Mucosa of descending colon (tissue), 3 donors: ENCODE measurements around the gene ITGB5. TPM values are rescaled to one million over a fixed set of nuclear protein-coding genes. Genes with fewer than 3 reads are reported as not detected.
"Not testable (repeated sequence)": the region's sequence is repeated elsewhere in the genome, so short reads cannot be mapped to it uniquely, and the experiment has no call there.

Experiments
- ATAC-seq: fragments of 200-7000 bp; cut with Tn5 transposase; one replicate; pipeline ENCODE4 v1.9.1; 2020; ENCODE audit warnings: mild to moderate bottlenecking, moderate library complexity
- DNase-seq, 3 donors: peaks; one replicate each; pipeline ENCODE4 v3.0.0-alpha.2; 2020
- H3K36me3 ChIP-seq: fragments of 200-600 bp; one replicate; pipeline ENCODE4 v1.8.0; 2021; ENCODE audit warnings: low read depth, mild to moderate bottlenecking
- H3K4me1 ChIP-seq: fragments of 200-600 bp; one replicate; pipeline ENCODE4 v1.8.0; 2021; ENCODE audit warnings: low read depth, mild to moderate bottlenecking
- H3K4me3 ChIP-seq: fragments of 200-600 bp; one replicate; pipeline ENCODE4 v1.8.0; 2021; ENCODE audit warnings: mild to moderate bottlenecking
- H3K9me3 ChIP-seq: fragments of 200-600 bp; one replicate; pipeline ENCODE4 v1.8.0; 2021; ENCODE audit warnings: mild to moderate bottlenecking
- CTCF ChIP-seq: fragments of 200-600 bp; IDR thresholded peaks from one replicate; pipeline ENCODE4 v1.8.0; 2022; ENCODE audit warnings: antibody characterized with exemption, mild to moderate bottlenecking
- intact Hi-C, 2 donors: fragments of 100-400 bp; cut with DNase I in 1 of 2; cut with micrococcal nuclease in 1 of 2; formaldehyde crosslinking; loops; one replicate each; pipeline versions ENCODE4 v1.11.0 to v1.11.1; 2022; cut with DNase I, micrococcal nuclease
- total RNA-seq, 3 donors: library from RNA; stranded (reverse); fragmentation: NEBNext Ultra II Directional in 2 of 3; extraction: Animal tissue kit (Norgen Biotek cat#: 25700) in 2 of 3; gene quantifications; one replicate each; pipeline versions ENCODE4 v1.2.1 to v1.2.4, GENCODE V29; 2021 to 2023
- donor health status: DM: no; HTN: no; CAD: no; lungs with moderate emphysema.
- donor health status: DM: no; HTN: no; CAD: no.
- donor health status: DM: no; HTN: yes; CAD: no.

Gene ITGB5
- total RNA-seq, 3 donors from 2014 or later = 67.9 to 102 (median 69.6) TPM

DNA sequence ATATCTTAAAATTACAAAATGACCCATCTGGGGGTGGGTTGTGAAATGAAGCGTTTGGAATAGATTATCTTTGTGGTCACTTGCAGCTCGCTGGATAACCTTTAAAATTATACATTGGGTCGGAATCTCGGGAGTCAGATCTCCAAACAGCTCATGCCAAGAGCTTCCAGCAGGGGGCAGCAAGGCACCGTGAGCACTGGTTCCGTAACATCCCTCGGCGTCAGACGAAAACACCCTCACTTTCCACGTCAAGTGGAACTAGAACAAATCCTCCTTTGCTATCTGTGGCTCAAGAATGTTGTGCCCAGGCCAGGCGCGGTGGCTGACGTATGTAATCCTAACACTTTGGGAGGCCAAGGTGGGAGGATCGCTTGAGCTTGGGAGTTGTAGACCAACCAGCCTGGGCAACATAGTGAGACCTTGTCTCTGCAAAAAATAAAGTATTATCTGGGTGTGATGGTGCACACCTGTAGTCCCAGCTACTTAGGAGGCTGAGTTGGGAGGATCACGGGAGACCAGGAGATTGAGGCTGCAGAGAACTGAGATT, 125.8 kb downstream of the ITGB5 start:
- DNase-seq (peak; percentile 72 to 95 (median 86)), ATAC-seq (peak; percentile 93)
- intact Hi-C loops = loop anchor here (5.0 kb wide), 1 partner anchor 141 kb away; no protein-coding TSS in a partner anchor
- Histone ChIP-seq H3K4me1 (peaks cover 6% of the 10 kb centered on the region), H3K36me3 (no peaks in the 10 kb centered on the region), H3K4me3 (no peak overlapping the region), H3K9me3 (no peaks in the 10 kb centered on the region)
- peak; percentile 85 for TF ChIP-seq CTCF

- peaks cover 6% of the 10 kb centered on the region for H3K4me1 ChIP-seq
- no peaks in the 10 kb centered on the region for H3K9me3 ChIP-seq
- peak in 1 of 3 donors; percentile 43 for DNase-seq
- intact Hi-C loops = loop anchor here (5.0 kb wide), 1 partner anchor 142 kb away; no protein-coding TSS in a partner anchor
- H3K36me3 ChIP-seq = no peaks in the 10 kb centered on the region
- no peak overlapping the region for H3K4me3 ChIP-seq
- ATAC-seq = peak; percentile 61
- no peak for TF ChIP-seq CTCF
Measured at GRCh38 chr3:124760601-124761000, 126.6 kb downstream of the ITGB5 start.

DNA sequence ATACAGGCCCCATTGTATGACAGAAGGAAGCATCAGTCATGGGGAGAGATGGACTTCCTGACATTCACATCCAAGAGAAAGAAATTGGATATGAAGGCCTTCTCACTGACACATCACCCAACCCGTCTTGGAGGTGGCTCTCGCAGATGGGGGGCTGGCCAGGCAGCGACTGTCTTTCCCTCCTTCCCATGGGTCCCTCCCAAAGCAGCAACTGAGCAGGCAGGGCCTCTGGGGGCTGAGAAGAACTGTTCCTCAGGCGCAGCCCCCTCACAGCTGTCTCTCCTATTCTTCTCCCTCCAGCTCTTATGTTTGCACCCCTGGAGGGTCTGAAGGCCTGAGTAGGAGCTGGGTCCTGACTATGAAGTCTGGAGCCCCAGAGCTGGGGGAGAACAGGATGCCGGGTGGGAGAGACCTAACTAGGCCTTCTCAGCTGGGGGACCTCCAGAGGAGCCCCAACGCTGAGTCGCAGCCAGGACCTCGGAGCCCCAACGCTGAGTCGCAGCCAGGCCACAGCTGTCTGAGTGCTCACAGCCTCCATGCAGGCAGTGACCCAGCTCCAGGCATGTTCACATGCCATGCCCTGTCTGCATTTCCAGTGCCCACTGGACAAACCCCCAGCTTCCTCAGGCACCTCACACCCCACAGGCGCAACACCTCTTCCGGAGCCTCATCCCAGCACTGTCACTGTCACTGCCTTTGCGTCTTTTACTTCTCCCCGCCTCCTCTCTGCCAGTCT, 127.3 kb downstream of the ITGB5 start:
- H3K4me3 ChIP-seq = no peak overlapping the region
- TF ChIP-seq CTCF = no peak
- intact Hi-C loops = loop anchor here (5.0 kb wide), 1 partner anchor 142 kb away; no protein-coding TSS in a partner anchor
- H3K9me3 ChIP-seq = no peaks in the 10 kb centered on the region
- H3K4me1 ChIP-seq = peaks cover 6% of the 10 kb centered on the region
- H3K36me3 ChIP-seq = no peaks in the 10 kb centered on the region
- no peak for ATAC-seq
- DNase-seq = no peak

DNA sequence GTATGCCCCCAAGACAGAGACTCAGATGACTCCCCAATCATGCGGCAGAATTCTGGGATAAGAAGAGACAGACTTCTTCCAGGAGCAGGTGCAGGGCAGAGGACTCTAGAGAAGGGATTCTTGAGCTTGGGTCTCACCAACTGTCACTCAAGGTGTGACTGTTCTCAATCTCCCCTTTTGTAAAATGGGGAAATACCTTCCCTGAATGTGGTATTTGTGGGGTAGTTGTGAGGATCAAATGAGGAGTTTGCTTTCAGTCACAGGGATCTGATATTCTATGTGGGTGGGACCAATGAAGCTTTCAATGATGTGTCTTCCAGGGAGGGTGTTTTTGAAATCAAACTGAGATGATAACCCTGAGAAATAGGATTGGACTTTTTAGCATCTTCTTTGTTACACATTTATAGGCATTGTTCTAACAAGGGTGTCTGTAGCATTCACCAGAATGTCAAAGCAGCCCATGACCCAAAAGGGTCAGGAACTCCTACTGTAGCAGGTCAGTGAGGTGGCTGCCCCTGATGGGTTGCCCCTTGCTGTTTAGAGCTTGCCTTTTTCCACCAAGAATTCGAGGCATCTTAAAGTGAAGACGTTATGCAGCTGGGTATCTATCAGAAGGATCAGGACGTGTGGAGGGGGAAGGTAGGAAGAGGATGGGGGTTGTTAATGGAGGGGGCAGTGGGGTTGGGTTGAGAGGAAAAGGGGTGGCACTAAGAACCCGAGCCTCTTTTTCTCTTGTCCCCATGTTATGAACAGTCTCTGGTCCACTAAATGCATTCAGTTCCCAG, 128.1 kb downstream of the ITGB5 start:
- no peak for TF ChIP-seq CTCF
- ATAC-seq (no peak), DNase-seq (no peak)
- Histone ChIP-seq H3K4me3 (no peak overlapping the region), H3K4me1 (peaks cover 6% of the 10 kb centered on the region), H3K36me3 (no peaks in the 10 kb centered on the region), H3K9me3 (no peaks in the 10 kb centered on the region)
- intact Hi-C loops = no loop called here

DNA sequence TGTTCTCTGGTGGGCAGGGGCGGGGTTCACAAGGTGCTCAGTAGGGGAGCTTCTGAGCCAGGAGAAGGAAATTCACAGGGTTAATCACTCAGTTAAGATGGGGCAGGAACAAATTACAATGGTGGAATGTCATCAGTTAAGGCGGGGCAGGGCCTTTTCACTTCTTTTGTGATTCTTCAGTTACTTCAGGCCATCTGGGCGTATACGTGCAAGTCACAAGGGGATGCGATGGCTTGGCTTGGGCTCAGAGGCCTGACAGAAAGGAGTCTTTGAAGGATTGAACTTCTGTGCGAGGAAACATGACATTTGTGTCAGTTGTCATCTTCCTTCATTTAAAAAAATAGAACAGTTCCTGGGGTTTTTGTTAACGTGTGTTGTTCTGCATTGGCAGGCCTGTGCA, 129.2 kb downstream of the ITGB5 start:
- H3K36me3 ChIP-seq, ATAC-seq, H3K4me3 ChIP-seq, H3K9me3 ChIP-seq, H3K4me1 ChIP-seq, intact Hi-C loops, DNase-seq: not testable (repeated sequence)

GRCh38 chr3:124752051-124752450, 135.1 kb downstream of the ITGB5 start:
- no peaks in the 10 kb centered on the region for H3K9me3 ChIP-seq
- intact Hi-C loops = no loop called here
- no peak for TF ChIP-seq CTCF
- no peak overlapping the region for H3K4me3 ChIP-seq
- no peaks in the 10 kb centered on the region for H3K36me3 ChIP-seq
- no peak for ATAC-seq
- no peaks in the 10 kb centered on the region for H3K4me1 ChIP-seq
- DNase-seq = no peak
